T-helper 2 cell treated with Interferon-gamma antibody and Interleukin-4, amounts not matched to agents 100 ng/mL and 5 ng/mL, for 36 hours (primary cell): ENCODE data around the gene RIMS3. TPM values are rescaled to one million over a fixed set of nuclear protein-coding genes. Genes with fewer than 3 reads are reported as not detected.
"Not testable (repeated sequence)": the region's sequence is repeated elsewhere in the genome, so short reads cannot be mapped to it uniquely, and the experiment has no call there.

Source experiments
- intact Hi-C: fragments of 100-400 bp; cut with micrococcal nuclease; formaldehyde crosslinking; loops from one replicate; pipeline ENCODE4 v1.15.1; 2023
- total RNA-seq: library from RNA; stranded (reverse); gene quantifications from 2 replicates; pipeline ENCODE4 v1.2.3, GENCODE V29; 2022

Gene RIMS3
- total RNA-seq: 2.5 TPM in 2 replicates

GRCh38 chr1:40665335-40666171 lies at the start of gene RIMS3:
Gene RIMS3 (minus strand): TSS chr1:40665682. CDS start chr1:40641925, 23,757 bp downstream.
- intact Hi-C loops: loop anchor here (1.0 to 5.0 kb wide), 5 partner anchors 26 to 197 kb away; partner anchors contain the start of genes CITED4, NFYC and ZNF684

- intact Hi-C loops: no loop called here
These were observed 47.5 kb upstream of the RIMS3 start for GRCh38 chr1:40712997-40713396.

- intact Hi-C loops: no loop called here
These were observed 47.0 kb upstream of the RIMS3 start for GRCh38 chr1:40712405-40712944.

- intact Hi-C loops: no loop called here
These were observed 46.3 kb upstream of the RIMS3 start for GRCh38 chr1:40711465-40712404.

- intact Hi-C loops: no loop called here
These were observed 45.3 kb upstream of the RIMS3 start for GRCh38 chr1:40710581-40711315.

GRCh38 chr1:40709802-40710278 lies 44.4 kb upstream of the RIMS3 start:
- intact Hi-C loops: loop anchor here (1.0 kb wide), 1 partner anchor 18 kb away; no protein-coding TSS in a partner anchor

GRCh38 chr1:40709100-40709801 lies 43.8 kb upstream of the RIMS3 start:
- intact Hi-C loops: loop anchor here (1.0 kb wide), 1 partner anchor 17 kb away; no protein-coding TSS in a partner anchor

GRCh38 chr1:40708750-40709099 lies 43.2 kb upstream of the RIMS3 start:
- intact Hi-C loops: loop anchor here (1.0 kb wide), 1 partner anchor 16 kb away; no protein-coding TSS in a partner anchor

- intact Hi-C loops: no loop called here
These were observed 41.1 kb upstream of the RIMS3 start for GRCh38 chr1:40706626-40707025.

GRCh38 chr1:40704817-40705733 lies 39.6 kb upstream of the RIMS3 start:
- intact Hi-C loops: no loop called here

- intact Hi-C loops: no loop called here
These were observed 37.8 kb upstream of the RIMS3 start for GRCh38 chr1:40703316-40703715.

- intact Hi-C loops: not testable (repeated sequence)
These were observed 37.3 kb upstream of the RIMS3 start for GRCh38 chr1:40702810-40703209.

GRCh38 chr1:40701684-40702083 lies 36.2 kb upstream of the RIMS3 start:
- intact Hi-C loops: no loop called here

- intact Hi-C loops: loop anchor here (10.0 kb wide), 2 partner anchors 65 to 315 kb away; no protein-coding TSS in a partner anchor
These were observed 34.3 kb upstream of the RIMS3 start for GRCh38 chr1:40699787-40700186.

GRCh38 chr1:40697436-40697835 lies 32.0 kb upstream of the RIMS3 start:
- intact Hi-C loops: loop anchor here (10.0 kb wide), 2 partner anchors 67 to 313 kb away; no protein-coding TSS in a partner anchor

GRCh38 chr1:40696294-40696693 lies 30.8 kb upstream of the RIMS3 start:
- intact Hi-C loops: loop anchor here (10.0 kb wide), 2 partner anchors 69 to 311 kb away; no protein-coding TSS in a partner anchor

- intact Hi-C loops: loop anchor here (5.0 to 10.0 kb wide), 5 partner anchors 70 to 652 kb away; partner anchors contain the start of genes CAP1 and CITED4
These were observed 28.9 kb upstream of the RIMS3 start for GRCh38 chr1:40694353-40694874.

GRCh38 chr1:40693425-40693824 lies 27.9 kb upstream of the RIMS3 start:
- intact Hi-C loops: loop anchor here (5.0 to 10.0 kb wide), 5 partner anchors 71 to 651 kb away; partner anchors contain the start of genes CAP1 and CITED4
